ENCODE measurements around the gene SETD7.

Gene SETD7

DNA sequence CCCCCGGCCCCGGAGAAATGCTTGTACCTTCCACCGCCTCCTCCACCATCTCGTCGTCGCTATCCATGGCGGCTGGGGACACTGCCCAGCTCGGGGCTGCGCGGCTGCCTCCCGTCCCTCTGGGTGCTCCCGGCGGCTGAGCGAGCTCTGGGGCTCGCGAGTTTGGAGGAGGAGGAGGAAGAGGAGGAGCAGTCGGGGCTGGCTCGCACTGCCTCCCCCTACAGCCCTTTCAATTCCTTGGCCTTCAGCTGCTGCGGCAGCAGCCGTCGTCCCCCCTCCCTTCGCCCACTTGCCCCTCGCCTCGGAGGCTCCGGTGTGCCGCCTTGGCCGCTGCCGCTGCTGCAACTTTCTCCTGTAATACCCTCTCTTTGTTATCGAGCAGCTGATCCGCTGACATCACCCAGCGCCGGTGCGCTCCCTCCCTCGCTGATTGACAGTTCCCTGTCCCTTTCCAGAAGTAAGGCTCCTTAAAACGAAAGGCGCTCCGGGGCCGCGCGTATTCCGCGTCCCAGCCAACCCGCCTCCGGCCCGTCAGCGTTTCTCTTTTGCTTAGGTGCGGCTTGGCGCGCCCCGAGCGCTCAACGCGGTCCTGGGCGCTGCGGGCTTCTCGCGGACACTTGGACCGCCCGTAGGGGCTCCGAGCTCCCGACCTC, at the start of gene SETD7:
Gene SETD7 (minus strand): TSS at position 149 of the 653 bp plus-strand sequence. CDS start 82 bp downstream, at position 67.
- peak in 1 of 2 experiments; percentile 51 for DNase-seq

DNA sequence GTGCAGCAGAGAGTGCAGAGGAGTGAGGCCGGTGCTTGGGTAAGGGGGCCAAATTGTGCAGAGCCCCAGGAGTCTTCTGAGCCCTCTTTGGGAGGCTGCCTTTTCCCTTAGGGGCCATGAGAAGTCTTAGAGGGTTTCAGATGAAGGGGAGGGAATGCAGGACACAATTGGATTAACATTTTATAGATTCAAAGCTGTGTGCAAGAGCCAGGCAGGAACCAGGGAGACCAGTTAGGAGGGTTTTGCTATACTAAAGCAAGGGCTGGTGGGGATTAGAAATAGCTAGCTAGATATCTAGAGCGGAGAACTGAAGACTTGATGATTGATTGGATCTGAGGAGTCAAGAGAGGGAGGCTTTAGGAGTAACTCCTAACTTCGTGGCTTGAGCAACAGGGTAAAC, 49.5 kb upstream of the SETD7 start:
- DNase-seq: no peak

DNA sequence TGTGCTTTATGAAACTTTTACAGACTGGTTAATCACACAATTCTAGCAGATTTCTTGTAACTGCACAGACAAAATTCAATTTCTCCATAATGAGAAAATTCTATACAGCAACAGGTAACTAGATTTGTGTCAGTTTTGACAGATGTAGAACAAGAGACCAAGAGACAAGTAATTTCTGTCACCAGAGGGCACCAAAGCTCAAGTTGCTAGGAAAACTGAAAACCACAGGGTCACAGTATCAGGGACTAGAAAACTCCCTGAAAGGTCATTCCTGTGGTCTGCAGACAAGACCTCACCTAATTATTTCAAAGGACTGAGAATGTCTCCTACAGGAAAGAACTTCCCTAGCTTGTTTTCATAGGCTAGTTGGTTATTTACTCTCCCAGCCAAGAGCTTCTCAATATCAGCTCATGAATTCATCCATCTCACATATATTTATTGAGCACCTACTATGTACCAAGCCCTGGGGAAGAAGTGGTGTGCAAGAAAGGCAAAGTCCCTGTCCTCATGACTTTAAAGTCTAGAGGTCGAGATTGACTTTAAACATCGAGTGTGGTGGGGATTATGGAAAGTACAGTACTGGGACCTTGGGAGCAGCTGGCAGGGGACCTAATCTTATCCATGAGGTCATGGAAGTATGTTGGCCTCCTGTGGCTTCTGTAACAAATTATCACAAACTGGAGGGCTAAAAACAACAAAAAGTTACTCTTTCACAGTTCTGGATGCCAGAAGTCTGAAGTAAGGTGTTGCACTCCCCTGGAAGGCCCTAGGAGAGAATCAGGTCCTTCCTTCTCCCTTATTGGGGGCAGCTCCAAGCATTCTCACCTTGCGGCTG, 47.8 kb upstream of the SETD7 start:
- DNase-seq: peak in 1 of 2 experiments; percentile 53

GRCh38 chr4:139602776-139603360, 46.8 kb upstream of the SETD7 start:
- DNase-seq: no peak

GRCh38 chr4:139600662-139601061, 44.6 kb upstream of the SETD7 start:
- no peak for DNase-seq

GRCh38 chr4:139599594-139600374, 43.8 kb upstream of the SETD7 start:
- DNase-seq: no peak

DNA sequence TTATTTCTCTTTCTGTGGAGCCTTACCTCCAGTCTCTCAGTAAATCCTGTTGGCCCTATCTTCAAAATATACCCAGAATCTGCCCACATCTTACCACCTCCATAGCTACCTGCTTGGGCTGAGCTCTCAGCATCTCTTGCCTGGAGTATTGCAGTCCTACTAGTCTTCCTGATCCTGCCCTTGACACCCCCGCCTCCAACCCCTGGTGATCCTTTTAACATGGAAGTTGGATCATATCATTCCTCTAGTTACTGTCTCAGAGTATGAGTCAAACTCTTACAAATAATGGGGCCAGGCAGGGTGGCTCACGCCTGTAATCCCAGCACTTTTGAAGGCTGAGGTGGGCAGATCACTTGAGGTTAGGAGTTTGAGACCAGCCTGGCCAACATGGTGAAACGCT, 43.1 kb upstream of the SETD7 start:
- DNase-seq: no peak

- no peak for DNase-seq
These were observed 40.8 kb upstream of the SETD7 start for GRCh38 chr4:139596684-139597279.

GRCh38 chr4:139596034-139596683, 40.1 kb upstream of the SETD7 start:
- no peak for DNase-seq

DNA sequence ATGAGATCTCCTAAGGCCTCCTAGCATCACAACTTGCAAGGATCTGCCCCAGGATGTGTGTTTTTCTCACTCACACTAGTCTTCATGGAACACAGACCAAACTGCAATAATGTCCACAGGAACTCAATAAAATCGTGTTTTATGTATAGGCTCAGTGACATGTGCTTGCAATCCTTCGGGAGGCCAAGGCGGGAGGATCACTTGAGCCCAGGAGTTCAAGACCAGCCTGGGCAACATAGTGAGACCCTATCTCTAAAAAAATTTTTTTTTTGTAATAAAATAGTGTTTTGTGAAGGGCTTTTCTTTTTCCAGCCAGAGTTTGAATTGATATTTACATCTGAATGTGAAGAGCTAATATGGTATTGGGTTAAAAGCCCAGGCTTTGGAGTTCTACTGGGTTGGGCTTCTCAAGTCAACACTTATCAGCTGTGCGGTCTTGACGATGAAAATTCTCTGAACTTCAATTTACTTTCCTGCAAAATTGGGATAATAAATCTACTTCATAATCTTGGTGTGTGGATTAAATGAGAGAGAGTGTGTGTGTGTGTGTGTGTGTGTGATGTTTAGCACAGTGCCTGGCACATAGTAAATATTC, 38.7 kb upstream of the SETD7 start:
- DNase-seq: no peak

DNA sequence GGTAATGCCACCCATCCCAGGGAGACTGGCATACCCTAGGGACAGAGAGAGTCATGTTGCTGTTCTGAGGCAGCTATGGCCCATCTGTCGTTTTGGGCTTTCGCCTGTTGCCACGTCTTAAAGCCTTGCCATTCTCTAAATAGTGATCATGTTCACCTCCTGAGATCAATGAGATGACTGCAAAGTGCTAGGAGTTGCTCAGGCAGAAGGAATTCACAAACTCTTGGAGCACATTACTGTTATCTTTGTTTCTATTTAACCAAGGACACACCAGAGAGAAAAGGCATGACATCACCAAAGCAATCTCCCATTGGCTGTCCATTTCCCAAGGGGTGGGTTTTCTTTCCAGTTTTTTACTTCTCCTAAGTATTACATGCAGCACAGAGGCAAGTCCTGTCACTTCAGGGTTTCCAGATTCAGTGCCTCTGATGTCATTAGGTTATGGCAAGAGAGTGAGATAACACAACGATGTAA, 37.1 kb upstream of the SETD7 start:
- DNase-seq: no peak

DNA sequence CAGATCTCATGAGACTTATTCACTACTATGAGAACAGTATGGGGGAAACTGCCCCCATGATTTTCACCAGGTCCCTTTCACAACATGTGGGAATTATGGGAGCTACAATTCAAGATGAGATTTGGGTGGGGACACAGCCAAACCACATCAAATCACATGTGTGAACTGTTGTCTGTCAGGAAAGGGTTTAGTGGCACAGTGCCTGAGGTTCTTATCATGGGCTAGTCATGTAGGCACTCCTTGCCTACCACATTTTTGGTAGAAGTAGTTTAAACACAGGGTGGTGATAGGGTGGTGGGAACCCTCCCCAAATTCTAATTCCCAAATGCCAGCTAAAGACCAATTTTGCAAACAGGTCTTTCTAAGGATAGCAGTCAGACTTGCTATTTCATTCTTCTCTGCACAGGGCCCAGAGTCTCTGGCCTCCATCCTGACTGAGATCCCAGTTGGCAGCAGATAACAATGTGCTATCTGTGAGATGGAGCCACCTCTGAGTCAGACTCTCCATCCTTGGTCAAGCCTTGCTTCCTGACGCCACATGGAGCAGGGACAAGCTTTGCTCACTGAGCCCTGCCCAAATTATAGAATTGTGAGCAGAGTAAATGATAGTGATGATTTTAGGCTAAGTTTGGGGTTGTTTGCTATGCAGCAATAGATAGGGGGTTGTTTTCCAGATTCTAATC, 33.5 kb upstream of the SETD7 start:
- DNase-seq: no peak

DNA sequence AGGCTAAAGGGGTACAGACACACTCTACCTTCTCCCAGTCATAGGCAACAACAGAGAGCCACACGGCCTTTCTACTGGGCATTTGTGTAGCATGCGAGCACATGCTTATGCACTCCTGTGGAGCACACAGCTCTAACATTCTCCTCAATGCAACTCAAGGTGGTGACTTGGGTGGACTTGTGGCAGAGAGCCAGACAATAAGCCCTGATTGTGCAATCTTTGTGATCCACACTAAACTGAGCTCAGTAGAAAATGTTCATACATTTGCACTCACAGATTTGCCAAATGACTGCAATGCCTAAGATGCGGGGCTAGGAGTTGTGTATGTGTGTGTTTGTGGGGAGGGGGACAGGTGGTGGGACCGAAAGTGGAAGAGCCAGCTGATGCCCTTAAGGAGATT, 31.4 kb upstream of the SETD7 start:
- DNase-seq: no peak

- no peak for DNase-seq
These were observed 29.5 kb upstream of the SETD7 start for GRCh38 chr4:139585473-139585872.

GRCh38 chr4:139584784-139585183, 28.8 kb upstream of the SETD7 start:
- DNase-seq: no peak

- DNase-seq: no peak
These were observed 28.0 kb upstream of the SETD7 start for GRCh38 chr4:139584013-139584412.

- no peak for DNase-seq
These were observed 26.0 kb upstream of the SETD7 start for GRCh38 chr4:139582044-139582443.

GRCh38 chr4:139581096-139581495, 25.1 kb upstream of the SETD7 start:
- DNase-seq: no peak

DNA sequence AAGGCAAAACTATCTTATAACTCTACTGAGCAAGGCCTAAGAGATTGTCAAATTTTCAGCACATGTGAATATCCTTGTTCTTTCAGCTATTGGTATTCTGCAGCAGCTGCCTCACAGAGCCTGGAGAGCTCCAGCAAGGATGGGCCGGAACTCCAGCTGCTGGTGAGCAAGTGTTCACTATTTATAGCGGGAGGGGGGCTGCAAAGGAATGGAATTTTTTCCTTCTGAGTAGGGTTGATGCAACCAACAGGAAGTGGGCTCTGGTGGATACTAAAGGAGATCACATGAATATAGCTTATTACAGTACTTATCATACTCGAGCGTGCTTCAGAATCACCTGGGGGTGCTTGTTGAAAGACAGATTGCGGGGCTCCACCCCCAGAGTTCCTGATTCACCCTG, 20.2 kb upstream of the SETD7 start:
- no peak for DNase-seq

DNA sequence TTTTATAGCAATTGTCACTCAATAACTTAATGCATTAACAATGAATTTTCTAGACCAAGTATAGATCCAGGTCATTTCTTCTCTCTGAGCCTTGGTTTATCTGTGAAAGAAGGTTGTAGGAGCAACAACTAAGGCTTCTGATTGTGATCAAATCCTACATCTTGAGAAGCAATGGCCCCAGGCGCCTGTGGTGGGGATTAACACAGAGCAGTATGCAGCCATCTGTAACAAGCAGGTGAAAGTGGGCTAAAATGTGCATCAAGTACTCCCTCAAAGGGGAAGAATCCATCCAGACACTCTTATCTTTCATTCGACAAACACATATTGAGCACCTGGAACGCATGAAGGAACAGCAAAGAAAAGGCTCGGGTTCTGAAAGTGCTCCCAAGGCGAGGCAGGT, 19.1 kb upstream of the SETD7 start:
- no peak for DNase-seq

DNA sequence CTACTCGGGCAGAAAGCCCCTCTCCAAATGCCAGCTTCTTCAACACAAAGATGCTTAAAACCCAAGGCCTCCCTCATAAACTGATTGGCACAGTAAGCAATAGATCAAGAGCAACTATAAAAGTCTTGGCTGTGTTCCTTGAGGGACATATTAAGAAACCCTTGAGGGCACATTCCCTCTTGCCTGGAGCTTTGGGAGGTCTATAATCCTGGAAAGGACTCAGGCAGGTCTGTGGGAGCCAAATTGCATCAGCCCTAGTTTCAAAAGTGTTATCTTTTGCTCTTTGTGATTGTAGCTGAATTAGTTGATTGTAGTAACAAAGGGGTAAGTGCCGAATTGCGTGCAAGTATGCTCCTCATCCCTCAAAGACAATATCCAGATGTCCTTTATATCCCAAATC, 18.6 kb upstream of the SETD7 start:
- DNase-seq: no peak
